ENCODE data around the gene FN1. TPM values are rescaled to one million over a fixed set of nuclear protein-coding genes. Genes with fewer than 3 reads are reported as not detected.
A peak's percentile ranks its signal among the peaks of the same experiment; 100 is the strongest.

Gene FN1
- total and polyA plus RNA-seq, 2 of the 8 experiments (the other 6 are each of a cell fraction or from before 2014, with no cell fraction given): 42.9 to 109 TPM

- Histone ChIP-seq H4K20me1 (replicated peaks in 1 of 2; ENCODE audit: control insufficient read depth in 1 of 2, insufficient read depth in 2 of 2, low read length in 2 of 2) (no peaks in the 10 kb centered on the region), H4K8ac (ENCODE audit: extremely low read depth, insufficient read depth, low read length) (no peak overlapping the region), H4K5ac (ENCODE audit: insufficient read length, low read depth, low read length) (no peak overlapping the region), H3K4ac (replicated peaks; ENCODE audit: insufficient read length, low read depth, low read length) (no peak overlapping the region), H2BK20ac (ENCODE audit: low read length) (no peak overlapping the region), H2BK12ac (ENCODE audit: low read depth, low read length) (no peak overlapping the region), H3K56ac (replicated peaks; ENCODE audit: insufficient read length, low read depth, low read length) (no peak overlapping the region), H3K14ac (ENCODE audit: insufficient read length) (no peak overlapping the region), H4K91ac (replicated peaks; ENCODE audit: insufficient read length, low read length) (no peak overlapping the region), H3K4me3 (ENCODE audit: extremely low read depth in 1 of 4, insufficient read depth in 2 of 4, low read depth in 3 of 4, low read length in 4 of 4) (peak overlapping the region; percentile 65 to 85 (median 76); a peak in 5 of 8 replicates), H3K36me3 (ENCODE audit: control insufficient read depth in 2 of 4, insufficient read depth in 4 of 4, low read length in 3 of 4) (peaks cover 0 to 11% (median 1%) of the 10 kb centered on the region in 4 experiments; a peak in 6 of 8 replicates), H2BK120ac (replicated peaks; ENCODE audit: low read depth, low read length) (no peak overlapping the region), H3K4me2 (ENCODE audit: insufficient read depth in 1 of 2, low read depth in 2 of 2, low read length in 2 of 2) (peak overlapping the region; percentile 73 to 82), H3K4me1 (replicated peaks in 1 of 4; ENCODE audit: control insufficient read depth in 3 of 4, insufficient read depth in 4 of 4, low read length in 3 of 4) (no peaks in the 10 kb centered on the region; a peak in 1 of 7 replicates), H3K23me2 (ENCODE audit: low read depth, low read length) (peaks cover 10% of the 10 kb centered on the region), H2BK15ac (ENCODE audit: low read length) (no peak overlapping the region), H3K27me3 (replicated peaks in 1 of 4; ENCODE audit: control insufficient read depth in 3 of 4, extremely low read depth in 1 of 4, insufficient read depth in 3 of 4, low read length in 3 of 4) (no peaks in the 10 kb centered on the region; a peak in 2 of 7 replicates), H3K23ac (ENCODE audit: insufficient read length) (no peak overlapping the region), H3K79me2 (ENCODE audit: control insufficient read depth in 1 of 2, insufficient read depth in 2 of 2, low read length in 2 of 2) (no peaks in the 10 kb centered on the region), H3K79me1 (ENCODE audit: low read depth, low read length) (no peaks in the 10 kb centered on the region), H2BK5ac (ENCODE audit: low read depth, low read length) (no peak overlapping the region), H2AFZ (ENCODE audit: low read length) (no peak overlapping the region), H2AK5ac (ENCODE audit: low read depth, low read length) (no peak overlapping the region), H3K18ac (ENCODE audit: extremely low read depth, low read length) (no peak overlapping the region), H3K27ac (ENCODE audit: low read depth, low read length) (no peak overlapping the region), H3K9me3 (ENCODE audit: insufficient read depth in 2 of 2, low read depth in 1 of 2, low read length in 1 of 2) (no peaks in the 10 kb centered on the region), H3K9ac (replicated peaks in 1 of 4; ENCODE audit: extremely low read depth in 1 of 4, low read depth in 3 of 4, low read length in 3 of 4) (no peak overlapping the region)
- ChIA-PET CTCF (ENCODE audit: partially characterized antibody) (no interaction called here), POLR2A (ENCODE audit: partially characterized antibody) (interaction anchor here (0.8 to 0.9 kb wide), 2 partner anchors 63 to 497 kb away, joined by 3 read pairs; no protein-coding TSS in a partner anchor)
- WGBS, 2 experiments (ENCODE audit: extremely low coverage in 1 of 2, insufficient coverage in 1 of 2, insufficient read length in 1 of 2, insufficient replicate concordance in 2 of 2, low coverage in 1 of 2, low lambda C conversion rate in 2 of 2, missing lambda C conversion rate in 1 of 2): 58% methylated on average over 10 of the region's 10 CpGs; no CpG with 5 or more reads in 1 of the 2 experiments
- DNase-seq (ENCODE audit: low read depth in 1 of 2, low spot score in 2 of 2): no peak
- TF ChIP-seq KDM5A (IDR thresholded peaks at IDR 0.05; ENCODE audit: low read length) (no peak), POLR2AphosphoS5 (IDR thresholded peaks at IDR 0.05; ENCODE audit: low read depth, low read length) (no peak), RAD21 (IDR thresholded peaks at IDR 0.05 in 1 of 2, conservative IDR thresholded peaks at IDR 0.05 in 1 of 2; ENCODE audit: low read depth in 2 of 2, low read length in 2 of 2) (no peak), ASH2L (IDR thresholded peaks at IDR 0.05; ENCODE audit: low read length) (no peak)
- no peak for FAIRE-seq
Observed at GRCh38 chr2:215434447-215435279, 1.2 kb downstream of the FN1 start.
